PC-9 (cell line): ENCODE data around the gene PEX14.

Experiments used
- EZH2 ChIP-seq: fragments of 200-600 bp; sonication (generic); IDR thresholded peaks from 2 replicates; pipeline ENCODE4 v1.8.0; 2017; ENCODE audit warnings: antibody characterized with exemption, low read depth
- TF ChIP-seq, protein P1 (sequence below): fragments of 200-600 bp; sonication (generic); conservative IDR thresholded peaks from 2 replicates; pipeline ENCODE4 v1.6.1; 2017; ENCODE audit warnings: mixed run types, antibody characterized with exemption, mild to moderate bottlenecking, moderate library complexity

DNA sequence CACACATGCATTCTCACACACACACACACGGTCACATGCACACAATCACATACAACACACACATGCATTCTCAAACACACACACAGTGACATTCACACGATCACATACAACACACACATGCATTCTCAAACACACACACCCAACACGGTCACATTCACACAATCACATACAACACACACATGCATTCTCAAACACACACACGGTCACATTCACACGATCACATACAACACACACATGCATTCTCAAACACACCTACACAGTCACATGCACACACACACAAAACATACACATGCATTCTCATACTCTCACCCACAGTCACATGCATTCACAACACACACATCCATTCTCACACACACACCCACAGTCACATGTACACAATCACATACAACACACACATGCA lies 186.7 kb downstream of the PEX14 start:
- TF ChIP-seq, protein P1, sequence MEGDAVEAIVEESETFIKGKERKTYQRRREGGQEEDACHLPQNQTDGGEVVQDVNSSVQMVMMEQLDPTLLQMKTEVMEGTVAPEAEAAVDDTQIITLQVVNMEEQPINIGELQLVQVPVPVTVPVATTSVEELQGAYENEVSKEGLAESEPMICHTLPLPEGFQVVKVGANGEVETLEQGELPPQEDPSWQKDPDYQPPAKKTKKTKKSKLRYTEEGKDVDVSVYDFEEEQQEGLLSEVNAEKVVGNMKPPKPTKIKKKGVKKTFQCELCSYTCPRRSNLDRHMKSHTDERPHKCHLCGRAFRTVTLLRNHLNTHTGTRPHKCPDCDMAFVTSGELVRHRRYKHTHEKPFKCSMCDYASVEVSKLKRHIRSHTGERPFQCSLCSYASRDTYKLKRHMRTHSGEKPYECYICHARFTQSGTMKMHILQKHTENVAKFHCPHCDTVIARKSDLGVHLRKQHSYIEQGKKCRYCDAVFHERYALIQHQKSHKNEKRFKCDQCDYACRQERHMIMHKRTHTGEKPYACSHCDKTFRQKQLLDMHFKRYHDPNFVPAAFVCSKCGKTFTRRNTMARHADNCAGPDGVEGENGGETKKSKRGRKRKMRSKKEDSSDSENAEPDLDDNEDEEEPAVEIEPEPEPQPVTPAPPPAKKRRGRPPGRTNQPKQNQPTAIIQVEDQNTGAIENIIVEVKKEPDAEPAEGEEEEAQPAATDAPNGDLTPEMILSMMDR, result no peak
- no peak for TF ChIP-seq EZH2
